HG02798 (cell line): ENCODE results near the gene COL5A2.

Experiments
- ATAC-seq: cut with Tn5 transposase; IDR thresholded peaks from one replicate; pipeline ENCODE4 v1.9.1; 2021; ENCODE audit warnings: mild to moderate bottlenecking; ENCODE audit not compliant: unreplicated experiment, poor library complexity

Gene COL5A2

DNA sequence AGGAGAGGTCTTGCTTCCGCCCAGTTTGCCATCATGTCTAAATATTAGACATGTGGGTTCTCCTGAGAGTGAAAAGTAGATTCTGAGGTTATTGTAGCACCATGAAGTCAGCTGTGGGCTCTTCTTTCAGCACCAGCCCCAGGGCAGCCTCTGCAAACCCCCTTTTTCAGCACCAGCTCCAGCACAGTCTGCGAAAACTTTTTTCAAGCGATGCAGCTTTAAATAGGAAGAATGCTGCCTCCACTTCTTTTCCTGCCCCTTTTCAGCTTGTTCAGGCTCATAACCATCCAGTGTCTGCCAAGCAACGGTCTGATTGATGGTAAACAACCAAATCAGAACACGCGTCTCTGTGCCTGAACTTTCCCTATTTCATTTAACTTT, at the start of gene COL5A2:
COL5A2 (minus strand) TSS at position 192 of the 381 bp plus-strand sequence; CDS start at position 35, 157 bp downstream.
- no peak for ATAC-seq

- ATAC-seq: no peak
These were observed 46.5 kb upstream of the COL5A2 start for GRCh38 chr2:189226017-189226416.

GRCh38 chr2:189225032-189225431, 45.5 kb upstream of the COL5A2 start:
- no peak for ATAC-seq

- no peak for ATAC-seq
These were observed 43.0 kb upstream of the COL5A2 start for GRCh38 chr2:189222468-189223105.

DNA sequence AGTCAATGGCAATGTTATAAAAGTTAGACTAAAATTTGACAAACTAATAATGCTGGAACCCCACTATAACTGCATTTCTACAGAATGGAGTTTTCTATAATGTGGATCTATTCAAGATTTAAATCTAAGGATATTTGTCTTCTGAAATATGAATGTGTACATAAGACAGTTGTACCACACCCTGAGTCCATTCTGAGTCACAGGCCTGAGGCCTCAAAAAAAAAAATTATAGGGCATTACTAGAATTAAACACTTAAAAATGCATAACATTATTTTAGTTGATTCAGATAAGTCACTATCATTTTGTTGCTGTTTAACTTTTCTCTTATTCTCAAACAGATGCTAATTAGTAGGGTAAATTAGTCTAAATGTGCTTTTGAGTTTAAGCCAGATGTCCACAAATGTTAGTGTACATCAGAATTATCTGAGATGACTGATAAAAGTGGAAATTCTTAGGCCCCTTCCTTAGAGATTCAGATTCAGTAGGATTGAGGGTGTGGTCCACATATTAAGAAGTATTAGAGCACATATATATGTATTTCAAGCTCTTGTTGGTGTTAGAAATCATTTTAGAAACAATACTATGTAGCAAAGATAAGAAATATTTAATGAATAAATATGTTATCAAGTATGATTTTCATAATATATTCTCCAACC, 42.4 kb upstream of the COL5A2 start:
- ATAC-seq: no peak

GRCh38 chr2:189218236-189218635, 38.7 kb upstream of the COL5A2 start:
- no peak for ATAC-seq

DNA sequence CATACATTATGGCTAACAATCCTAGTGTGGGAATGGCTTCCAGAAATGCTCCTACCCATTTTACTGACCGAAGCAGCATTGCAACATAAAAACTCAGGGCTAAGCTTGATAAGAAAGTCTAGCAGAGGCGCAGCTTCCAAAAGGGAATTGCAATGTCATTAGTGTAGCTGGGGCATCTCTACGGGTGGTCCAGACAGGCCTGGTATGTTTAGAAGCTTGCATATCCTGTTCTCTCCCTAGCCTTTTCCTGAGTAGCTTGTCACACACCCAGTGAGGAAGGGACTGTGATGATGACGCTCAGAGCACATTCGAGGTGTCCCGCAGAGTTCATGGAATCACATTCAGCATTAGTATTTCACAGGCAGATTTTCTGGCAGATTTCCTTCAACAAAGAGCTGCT, 38.0 kb upstream of the COL5A2 start:
- no peak for ATAC-seq

GRCh38 chr2:189217051-189217450, 37.5 kb upstream of the COL5A2 start:
- no peak for ATAC-seq

- no peak for ATAC-seq
These were observed 34.9 kb upstream of the COL5A2 start for GRCh38 chr2:189214484-189214883.

- ATAC-seq: no peak
These were observed 33.7 kb upstream of the COL5A2 start for GRCh38 chr2:189213250-189213649.

GRCh38 chr2:189210250-189211087, 30.9 kb upstream of the COL5A2 start:
- ATAC-seq: no peak

- no peak for ATAC-seq
These were observed 28.7 kb upstream of the COL5A2 start for GRCh38 chr2:189208254-189208653.

DNA sequence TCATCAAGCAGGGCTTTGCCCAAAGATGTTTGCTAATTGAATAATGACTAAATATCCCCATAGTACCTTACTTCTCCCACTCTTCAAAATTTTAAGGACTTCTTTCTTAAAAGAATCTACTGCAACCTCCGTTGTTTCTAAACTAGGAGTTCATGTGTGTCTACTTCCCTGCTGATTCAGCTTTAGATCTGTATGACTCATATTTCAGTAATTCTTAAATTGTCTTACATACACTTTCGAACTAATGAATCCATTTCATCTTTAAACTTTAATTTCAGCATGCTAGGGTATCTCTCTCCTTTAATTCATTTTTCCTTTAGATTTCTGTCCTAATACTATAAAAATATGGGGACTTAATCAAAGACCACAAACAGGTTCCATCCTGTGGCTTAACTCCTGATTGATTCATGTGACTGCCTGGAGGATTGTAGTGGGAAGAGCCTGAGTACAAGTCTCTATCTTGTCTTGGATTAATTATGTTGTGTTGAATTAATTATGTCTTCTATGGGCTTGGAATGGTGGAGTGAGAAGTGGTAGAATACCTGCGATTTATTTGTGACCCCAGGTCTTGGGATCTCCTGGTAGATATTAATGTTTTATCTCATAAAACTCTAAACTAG, 24.9 kb upstream of the COL5A2 start:
- no peak for ATAC-seq

DNA sequence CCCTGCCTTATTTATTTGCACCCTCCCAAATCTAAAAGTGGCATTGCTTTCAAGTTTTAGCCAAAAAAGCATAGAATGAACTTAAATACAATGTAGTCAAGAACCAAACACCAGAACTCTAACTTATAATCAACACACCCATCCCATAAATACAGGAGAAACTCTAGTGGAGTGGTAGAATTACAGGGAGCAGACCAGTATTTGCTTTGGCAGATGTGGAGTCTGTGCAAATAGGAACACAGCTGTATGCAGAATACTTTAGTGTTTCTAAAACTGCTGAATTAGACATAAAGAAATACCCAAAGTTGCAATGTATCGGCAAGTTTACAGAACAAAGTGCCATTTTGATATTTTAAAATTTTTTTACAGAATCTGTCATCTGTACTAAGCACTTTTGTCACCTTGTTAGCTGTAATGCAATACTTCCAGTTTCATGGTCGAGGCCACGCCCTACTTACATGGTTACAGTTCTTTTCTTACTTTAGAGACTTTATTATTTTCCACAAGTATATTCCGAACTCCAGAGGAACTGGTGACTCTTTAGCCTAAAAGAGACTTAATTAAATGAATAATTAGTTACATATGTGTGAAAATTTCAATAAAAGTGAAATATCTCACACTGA, 23.7 kb upstream of the COL5A2 start:
- ATAC-seq: no peak

GRCh38 chr2:189199797-189200196, 20.2 kb upstream of the COL5A2 start:
- no peak for ATAC-seq

DNA sequence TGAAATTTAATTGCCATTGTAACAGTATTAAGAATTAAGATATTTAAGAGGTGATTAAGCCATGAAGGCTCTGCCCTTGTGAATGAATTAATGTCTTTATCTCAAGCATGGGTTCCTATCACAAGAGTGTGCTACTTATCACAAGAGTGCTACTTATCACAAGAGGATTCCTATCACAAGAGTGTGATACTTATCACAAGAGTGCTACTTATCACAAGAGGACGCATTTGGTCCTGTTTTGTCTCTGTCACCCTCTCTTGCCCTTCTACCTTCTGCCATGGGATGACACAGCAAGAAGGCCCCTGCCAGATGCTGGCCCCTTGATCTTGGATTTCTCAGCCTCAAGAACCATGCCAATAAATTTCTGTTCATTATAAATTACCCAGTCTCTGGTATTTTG, 13.2 kb upstream of the COL5A2 start:
- no peak for ATAC-seq

DNA sequence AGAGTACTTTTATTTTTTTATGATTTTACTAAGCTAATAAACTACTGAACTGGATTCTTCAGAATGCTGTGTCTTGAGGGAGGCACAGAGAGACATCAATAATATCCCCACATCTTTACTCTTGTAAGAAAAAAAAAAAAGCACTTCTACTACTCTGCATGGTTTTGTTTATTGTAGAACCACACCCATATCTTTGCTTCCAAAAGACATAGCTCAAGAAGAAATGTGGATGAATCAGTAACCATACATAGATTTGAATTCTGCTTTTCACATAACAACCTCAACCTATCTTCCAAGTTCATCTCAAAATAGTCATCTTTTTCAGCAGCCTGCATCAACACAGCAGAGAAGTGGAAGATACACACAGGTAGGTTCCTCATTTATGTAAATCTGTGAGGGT, 12.2 kb upstream of the COL5A2 start:
- ATAC-seq: no peak

- ATAC-seq: no peak
These were observed 11.1 kb upstream of the COL5A2 start for GRCh38 chr2:189190685-189191084.

GRCh38 chr2:189188115-189188805, 8.7 kb upstream of the COL5A2 start:
- no peak for ATAC-seq

- no peak for ATAC-seq
These were observed 3.6 kb upstream of the COL5A2 start for GRCh38 chr2:189183170-189183569.
